Stimulated activated CD8-positive, alpha-beta memory T cell treated with anti-CD3 and anti-CD28 coated beads, Interleukin-7, amount 100 ng/mL, for 4 hours (primary cell): ENCODE results near the gene NAPB.

Source experiments
- DNase-seq, 2 donors: peaks; one replicate each; pipeline ENCODE4 v3.0.0-alpha.2; 2020; ENCODE audit warnings: low read depth in 2 of 2

Gene NAPB

GRCh38 chr20:23347791-23348190 is 73.5 kb downstream of the NAPB start:
- DNase-seq = no peak

GRCh38 chr20:23346002-23346401 is 75.3 kb downstream of the NAPB start:
- DNase-seq = no peak

GRCh38 chr20:23344336-23344735 is 77.0 kb downstream of the NAPB start:
- no peak for DNase-seq

- no peak for DNase-seq
Measured at GRCh38 chr20:23343590-23343989, 77.7 kb downstream of the NAPB start.

GRCh38 chr20:23341073-23341472 is 80.2 kb downstream of the NAPB start:
- DNase-seq = no peak

- DNase-seq = no peak
Measured at GRCh38 chr20:23340524-23340923, 80.8 kb downstream of the NAPB start.

GRCh38 chr20:23339986-23340385 is 81.3 kb downstream of the NAPB start:
- no peak for DNase-seq

GRCh38 chr20:23337312-23337711 is 84.0 kb downstream of the NAPB start:
- no peak for DNase-seq

- no peak for DNase-seq
Measured at GRCh38 chr20:23336476-23336875, 84.8 kb downstream of the NAPB start.

GRCh38 chr20:23335521-23335920 is 85.8 kb downstream of the NAPB start:
- DNase-seq = no peak

GRCh38 chr20:23334111-23334510 is 87.2 kb downstream of the NAPB start:
- DNase-seq = no peak

GRCh38 chr20:23332467-23332866 is 88.8 kb downstream of the NAPB start:
- DNase-seq = no peak

- no peak for DNase-seq
Measured at GRCh38 chr20:23331450-23332350, 89.6 kb downstream of the NAPB start.

GRCh38 chr20:23327617-23328333 is 93.5 kb downstream of the NAPB start:
- DNase-seq = no peak

- no peak for DNase-seq
Measured at GRCh38 chr20:23326774-23327173, 94.5 kb downstream of the NAPB start.

- DNase-seq = no peak
Measured at GRCh38 chr20:23325107-23325506, 96.2 kb downstream of the NAPB start.
